GM19395 (cell line): ENCODE data around the gene UBE2D1.

Source experiments
- ATAC-seq: cut with Tn5 transposase; IDR thresholded peaks from one replicate; pipeline ENCODE4 v1.9.1; 2021; ENCODE audit warnings: mild to moderate bottlenecking, moderate library complexity; ENCODE audit not compliant: unreplicated experiment

The UBE2D1 gene

GRCh38 chr10:58334817-58335305 lies at the start of gene UBE2D1:
TSS of gene UBE2D1 (plus strand) at chr10:58335006. CDS start at chr10:58335202, 196 bp downstream.
- peak; percentile 96 for ATAC-seq

- peak; percentile 93 for ATAC-seq
Observed at GRCh38 chr10:58291538-58292174, 43.1 kb upstream of the UBE2D1 start.

GRCh38 chr10:58293989-58294388 lies 40.8 kb upstream of the UBE2D1 start:
- ATAC-seq, result no peak

GRCh38 chr10:58299580-58299979 lies 35.2 kb upstream of the UBE2D1 start:
- peak; percentile 94 for ATAC-seq

- no peak for ATAC-seq
Observed at GRCh38 chr10:58300676-58301075, 34.1 kb upstream of the UBE2D1 start.

- ATAC-seq, result no peak
Observed at GRCh38 chr10:58302254-58302653, 32.6 kb upstream of the UBE2D1 start.

- ATAC-seq, result no peak
Observed at GRCh38 chr10:58304099-58304633, 30.6 kb upstream of the UBE2D1 start.

GRCh38 chr10:58305821-58306220 lies 29.0 kb upstream of the UBE2D1 start:
- no peak for ATAC-seq

- ATAC-seq, result no peak
Observed at GRCh38 chr10:58307676-58308075, 27.1 kb upstream of the UBE2D1 start.

- ATAC-seq, result no peak
Observed at GRCh38 chr10:58311026-58311425, 23.8 kb upstream of the UBE2D1 start.

GRCh38 chr10:58316874-58317273 lies 17.9 kb upstream of the UBE2D1 start:
- ATAC-seq, result no peak

GRCh38 chr10:58318346-58318745 lies 16.5 kb upstream of the UBE2D1 start:
- no peak for ATAC-seq

- ATAC-seq, result no peak
Observed at GRCh38 chr10:58319599-58319998, 15.2 kb upstream of the UBE2D1 start.

- ATAC-seq, result no peak
Observed at GRCh38 chr10:58320351-58321049, 14.3 kb upstream of the UBE2D1 start.

GRCh38 chr10:58322072-58322834 lies 12.6 kb upstream of the UBE2D1 start:
- ATAC-seq, result peak; percentile 74

- ATAC-seq, result no peak
Observed at GRCh38 chr10:58322835-58323209, 12.0 kb upstream of the UBE2D1 start.

- no peak for ATAC-seq
Observed at GRCh38 chr10:58326967-58327381, 7.8 kb upstream of the UBE2D1 start.

- no peak for ATAC-seq
Observed at GRCh38 chr10:58328233-58328632, 6.6 kb upstream of the UBE2D1 start.

GRCh38 chr10:58330431-58330830 lies 4.4 kb upstream of the UBE2D1 start:
- ATAC-seq, result no peak

GRCh38 chr10:58331646-58332045 lies 3.2 kb upstream of the UBE2D1 start:
- ATAC-seq, result no peak

- peak; percentile 58 for ATAC-seq
Observed at GRCh38 chr10:58335306-58336005, 650 bp downstream of the UBE2D1 start.
